Esophagus squamous epithelium (tissue), 5 donors: ENCODE results near the gene GLB1L. TPM values are rescaled to one million over a fixed set of nuclear protein-coding genes. Genes with fewer than 3 reads are reported as not detected.

ENCODE experiments used
- DNase-seq: peaks from one replicate; lab custom pipeline; 2025; lab: John Stamatoyannopoulos, UW
- H3K27ac ChIP-seq, 4 donors: fragments of 200-600 bp; sonication (generic); one replicate each; pipeline ENCODE4 v1.5.1; 2016 to 2019; ENCODE audit warnings: mild to moderate bottlenecking in 1 of 4
- H3K27me3 ChIP-seq, 4 donors: fragments of 200-600 bp; sonication (generic); 1 replicate in 3 of 4; 2 replicates in 1 of 4; pipeline versions ENCODE4 v1.5.1 to v1.6.0; 2017 to 2021; ENCODE audit warnings: antibody characterized with exemption in 1 of 4
- H3K36me3 ChIP-seq, 3 donors: fragments of 200-600 bp; sonication (generic); one replicate each; pipeline ENCODE4 v1.5.1; 2016 to 2019
- H3K4me1 ChIP-seq, 3 donors: fragments of 200-600 bp; sonication (generic); one replicate each; pipeline ENCODE4 v1.5.1; 2017 to 2019
- H3K4me3 ChIP-seq, 4 donors: fragments of 200-600 bp; sonication (generic); 1 replicate in 3 of 4; 2 replicates in 1 of 4; pipeline ENCODE4 v1.5.1; 2016 to 2019; ENCODE audit warnings: mild to moderate bottlenecking in 2 of 4, moderate library complexity in 1 of 4
- H3K9me3 ChIP-seq, 3 donors: fragments of 200-600 bp; sonication (generic); one replicate each; pipeline ENCODE4 v1.5.1; 2016 to 2019
- CTCF ChIP-seq, 6 experiments: fragments of 450-650 bp in 4 of 6; fragments of 200-600 bp in 2 of 6; sonication (generic) in 2 of 6; IDR thresholded peaks; one replicate each; pipeline ENCODE4 v1.5.1; 2016 to 2019; ENCODE audit warnings: antibody characterized with exemption in 6 of 6, mild to moderate bottlenecking in 4 of 6, moderate library complexity in 4 of 6
- POLR2A ChIP-seq, 4 donors: fragments of 450-650 bp; IDR thresholded peaks; one replicate each; pipeline ENCODE4 v1.6.1; 2017; ENCODE audit warnings: antibody characterized with exemption in 4 of 4, mild to moderate bottlenecking in 4 of 4, moderate library complexity in 3 of 4
- WGBS, 2 donors: methylation state at CpG; one replicate each; pipeline ENCODE4 v1.1.5; 2018; 5-methylcytosine and 5-hydroxymethylcytosine counted together
- intact Hi-C: fragments of 100-400 bp; cut with DNase I; formaldehyde crosslinking; loops from one replicate; pipeline ENCODE4 v1.15.0; 2022
- total RNA-seq, 4 donors: library from RNA; depleted of rRNA; stranded (reverse); fragments of >200 nt; gene quantifications; one replicate each; pipeline ENCODE4 v1.1.0, GENCODE V29; 2016
- donor health status: DM: yes; HTN: yes; CAD: no.

GLB1L gene
- total RNA-seq, 4 donors from 2014 or later, result 1.2 to 2.3 (median 1.7) TPM

DNA sequence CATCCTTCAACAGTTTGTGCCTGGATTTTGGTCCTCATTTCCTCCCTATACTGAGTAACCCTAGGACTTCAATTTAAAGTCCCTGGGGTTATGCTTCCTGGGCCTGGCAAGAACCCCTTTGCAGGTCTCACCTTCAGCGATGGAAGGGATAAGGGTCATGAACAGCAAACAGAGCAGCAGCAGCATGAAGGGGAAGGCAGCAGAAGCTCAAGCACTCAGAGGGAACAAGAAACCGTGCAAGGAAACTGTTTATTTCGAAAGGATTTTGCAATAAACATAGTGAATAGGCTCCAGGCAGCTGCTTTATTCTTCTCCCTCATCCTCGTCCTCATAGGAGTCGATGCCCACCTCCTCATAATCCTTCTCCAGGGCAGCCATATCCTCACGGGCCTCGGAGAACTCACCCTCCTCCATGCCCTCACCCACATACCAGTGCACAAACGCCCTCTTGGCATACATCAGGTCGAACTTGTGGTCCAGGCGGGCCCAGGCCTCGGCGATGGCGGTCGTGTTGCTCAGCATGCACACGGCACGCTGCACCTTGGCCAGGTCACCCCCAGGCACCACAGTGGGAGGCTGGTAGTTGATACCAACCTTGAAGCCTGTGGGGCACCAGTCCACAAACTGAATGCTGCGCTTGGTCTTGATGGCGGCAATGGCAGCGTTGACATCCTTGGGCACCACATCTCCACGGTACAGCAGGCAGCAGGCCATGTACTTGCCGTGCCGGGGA, 5.0 kb upstream of the GLB1L start:
- intact Hi-C loops, result no loop called here
- WGBS, 2 donors, result 37 to 38% methylated on average over 7 to 10 of the region's 22 CpGs
- H3K4me3 ChIP-seq, result peak overlapping the region in 3 of 4 donors; percentile 20 to 45 (median 28)
- H3K27me3 ChIP-seq, result no peaks in the 10 kb centered on the region
- H3K9me3 ChIP-seq, result no peaks in the 10 kb centered on the region
- H3K4me1 ChIP-seq, result peaks cover 57 to 97% (median 76%) of the 10 kb centered on the region in 3 donors
- no peak for DNase-seq
- TF ChIP-seq CTCF (IDR thresholded peaks at IDR 0.05) (no peak), POLR2A (IDR thresholded peaks at IDR 0.05) (no peak)
- H3K36me3 ChIP-seq, result peaks cover 8 to 43% (median 11%) of the 10 kb centered on the region in 3 donors
- peak overlapping the region; percentile 93 to 96 (median 95) for H3K27ac ChIP-seq

DNA sequence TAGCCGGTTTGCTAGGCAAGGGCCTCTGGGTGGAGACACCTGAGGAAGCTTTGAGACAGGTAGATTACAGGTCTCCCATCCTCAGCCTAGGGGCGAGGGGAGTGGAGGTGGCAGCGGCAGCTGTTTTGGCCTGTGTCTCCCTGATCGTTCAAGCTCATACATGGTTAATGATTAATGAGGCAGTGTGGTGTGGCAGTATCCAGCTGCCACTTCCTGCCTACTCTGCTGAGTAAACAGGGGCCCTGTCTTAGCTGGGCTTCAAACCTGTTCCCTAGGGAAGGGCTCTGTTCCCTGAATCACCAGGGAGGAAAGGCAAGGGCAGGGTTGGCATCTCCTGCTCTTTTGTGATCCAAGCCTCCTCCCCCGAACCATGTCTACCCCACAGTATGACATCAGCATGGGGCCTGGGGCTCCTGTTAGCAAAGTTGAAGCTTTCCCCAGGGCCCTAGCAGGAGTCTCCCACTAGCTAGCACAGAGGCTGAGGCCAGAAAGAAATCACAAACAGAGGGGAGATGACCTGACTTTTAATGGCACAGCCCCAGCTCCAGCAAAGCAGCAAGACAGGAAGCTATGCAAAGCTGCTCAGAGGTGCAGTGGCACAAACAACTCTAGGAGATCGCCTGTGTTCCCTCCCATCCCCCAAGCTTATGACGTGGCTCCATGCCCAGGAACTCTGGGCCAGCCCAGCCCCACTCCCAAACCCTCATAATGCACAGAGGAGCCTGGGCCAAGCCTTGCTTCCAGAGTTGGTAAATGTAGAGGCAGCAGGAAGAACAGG, 4.1 kb upstream of the GLB1L start:
- DNase-seq, result no peak
- WGBS, 2 donors, result 0 to 2% methylated on average over 3 to 7 of the region's 7 CpGs
- intact Hi-C loops, result no loop called here
- Histone ChIP-seq H3K27me3 (no peaks in the 10 kb centered on the region), H3K4me3 (peak overlapping the region in 3 of 4 donors; percentile 20 to 45 (median 28)), H3K36me3 (peaks cover 8 to 43% (median 11%) of the 10 kb centered on the region in 3 donors), H3K9me3 (no peaks in the 10 kb centered on the region), H3K27ac (peak overlapping the region; percentile 93 to 96 (median 95)), H3K4me1 (peaks cover 61 to 97% (median 74%) of the 10 kb centered on the region in 3 donors)
- TF ChIP-seq CTCF (IDR thresholded peaks at IDR 0.05) (no peak), POLR2A (IDR thresholded peaks at IDR 0.05) (peak in 1 of 4 donors; percentile 60)

DNA sequence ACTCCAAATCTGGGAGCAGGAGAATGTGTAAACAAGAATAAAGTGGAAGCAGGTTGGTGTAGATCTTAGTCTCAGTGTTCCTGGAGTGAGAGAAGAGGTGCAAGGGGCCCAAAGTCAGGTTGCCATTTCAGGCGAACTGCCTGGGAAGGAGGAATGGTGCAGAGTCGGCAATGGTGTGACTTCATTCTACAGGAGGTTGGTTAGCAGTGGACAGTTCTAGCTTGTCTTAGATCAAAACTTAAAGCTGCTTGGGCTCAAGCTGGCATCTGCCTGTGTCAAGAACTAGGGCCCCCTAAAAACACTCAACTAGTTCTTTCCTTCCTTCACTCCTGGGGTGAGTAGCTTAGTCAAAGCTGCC, 3.6 kb upstream of the GLB1L start:
- DNase-seq, result no peak
- WGBS, 2 donors, result 59 to 63% methylated on average over 2 of the region's 2 CpGs

GRCh38 chr2:219247678-219248642, 2.7 kb upstream of the GLB1L start:
- Histone ChIP-seq H3K4me1 (peaks cover 58 to 85% (median 72%) of the 10 kb centered on the region in 3 donors), H3K36me3 (peaks cover 8 to 43% (median 11%) of the 10 kb centered on the region in 3 donors), H3K27ac (peak overlapping the region; percentile 93 to 96 (median 95)), H3K27me3 (no peaks in the 10 kb centered on the region), H3K4me3 (peak overlapping the region in 3 of 4 donors; percentile 20 to 45 (median 28)), H3K9me3 (no peaks in the 10 kb centered on the region)
- intact Hi-C loops, result no loop called here
- no peak for DNase-seq
- TF ChIP-seq CTCF (IDR thresholded peaks at IDR 0.05), result no peak
- TF ChIP-seq POLR2A (IDR thresholded peaks at IDR 0.05), result peak in 2 of 4 donors; percentile 34 to 42
- WGBS, 2 donors, result 75 to 81% methylated on average over 12 to 13 of the region's 17 CpGs

More for the DNA sequence above, 3.6 kb upstream of the GLB1L start:
- no peaks in the 10 kb centered on the region for H3K27me3 ChIP-seq
- peak overlapping the region; percentile 93 to 96 (median 95) for H3K27ac ChIP-seq
- H3K36me3 ChIP-seq, result peaks cover 8 to 43% (median 11%) of the 10 kb centered on the region in 3 donors
- no peaks in the 10 kb centered on the region for H3K9me3 ChIP-seq
- intact Hi-C loops, result no loop called here
- TF ChIP-seq CTCF (IDR thresholded peaks at IDR 0.05) (no peak), POLR2A (IDR thresholded peaks at IDR 0.05) (no peak)
- peak overlapping the region in 3 of 4 donors; percentile 20 to 45 (median 28) for H3K4me3 ChIP-seq
- H3K4me1 ChIP-seq, result peaks cover 58 to 93% (median 72%) of the 10 kb centered on the region in 3 donors
